HG03442 (cell line): Measurements from ENCODE around the gene HACD3.
"Not testable (repeated sequence)": the region's sequence is repeated elsewhere in the genome, so short reads cannot be mapped to it uniquely, and the experiment has no call there.

ENCODE experiments used
- ATAC-seq: cut with Tn5 transposase; IDR thresholded peaks from one replicate; pipeline ENCODE4 v1.9.1; 2021; ENCODE audit warnings: mild to moderate bottlenecking, moderate library complexity; ENCODE audit not compliant: unreplicated experiment

Gene HACD3

GRCh38 chr15:65547841-65548240 is 17.6 kb downstream of the HACD3 start:
- no peak for ATAC-seq

- ATAC-seq, result not testable (repeated sequence)
Measured at GRCh38 chr15:65549288-65549687, 19.0 kb downstream of the HACD3 start.

- no peak for ATAC-seq
Measured at GRCh38 chr15:65550681-65551098, 20.4 kb downstream of the HACD3 start.

- ATAC-seq, result no peak
Measured at GRCh38 chr15:65551183-65551582, 20.9 kb downstream of the HACD3 start.

- not testable (repeated sequence) for ATAC-seq
Measured at GRCh38 chr15:65552851-65553250, 22.6 kb downstream of the HACD3 start.

GRCh38 chr15:65553691-65554090 is 23.4 kb downstream of the HACD3 start:
- ATAC-seq, result no peak

GRCh38 chr15:65556622-65557021 is 26.4 kb downstream of the HACD3 start:
- ATAC-seq, result no peak

GRCh38 chr15:65558336-65558735 is 28.1 kb downstream of the HACD3 start:
- no peak for ATAC-seq

GRCh38 chr15:65558997-65559760 is 28.9 kb downstream of the HACD3 start:
- ATAC-seq, result no peak

GRCh38 chr15:65559941-65560340 is 29.7 kb downstream of the HACD3 start:
- no peak for ATAC-seq

GRCh38 chr15:65561934-65562333 is 31.7 kb downstream of the HACD3 start:
- ATAC-seq, result no peak

- no peak for ATAC-seq
Measured at GRCh38 chr15:65569728-65570127, 39.5 kb downstream of the HACD3 start.

- ATAC-seq, result no peak
Measured at GRCh38 chr15:65571971-65572370, 41.7 kb downstream of the HACD3 start.

GRCh38 chr15:65576664-65577063 is 46.4 kb downstream of the HACD3 start:
- ATAC-seq, result no peak

GRCh38 chr15:65577129-65577996 is 47.1 kb downstream of the HACD3 start:
- no peak for ATAC-seq

GRCh38 chr15:65578904-65579728 is 48.9 kb downstream of the HACD3 start:
- ATAC-seq, result no peak

- ATAC-seq, result no peak
Measured at GRCh38 chr15:65579762-65580161, 49.5 kb downstream of the HACD3 start.

GRCh38 chr15:65580287-65580686 is 50.0 kb downstream of the HACD3 start:
- no peak for ATAC-seq

GRCh38 chr15:65583701-65584100 is 53.4 kb downstream of the HACD3 start:
- no peak for ATAC-seq

GRCh38 chr15:65584241-65584640 is 54.0 kb downstream of the HACD3 start:
- no peak for ATAC-seq

GRCh38 chr15:65587094-65587493 is 56.8 kb downstream of the HACD3 start:
- no peak for ATAC-seq
